GM12878 (cell line): ENCODE data around the gene MALRD1. TPM values are rescaled to one million over a fixed set of nuclear protein-coding genes. Genes with fewer than 3 reads are reported as not detected.

Experiments
- ATAC-seq: fragments of 200-7000 bp; cut with Tn5 transposase; 3 replicates; pipeline ENCODE4 v1.9.1; 2020; ENCODE audit warnings: mild to moderate bottlenecking, moderate library complexity
- BruUV-seq: library from RNA; stranded (reverse); fragments of 400-500 nt; replicated peaks from 2 replicates; lab custom pipeline; 2021; lab: Mats Ljungman, UMichigan
- CTCF ChIA-PET: fragments of 300-600 bp; sonication (Branson Sonifier 250); formaldehyde crosslinking; extraction: SDS; loops from one replicate; lab custom pipeline; 2021; ENCODE audit warnings: inconsistent platforms; lab: Yijun Ruan, JAX
- POLR2A ChIA-PET: fragments of 350-600 bp; formaldehyde crosslinking; extraction: SDS; loops from one replicate; lab custom pipeline; 2021; ENCODE audit warnings: inconsistent platforms; lab: Charles Lee
- RAD21 ChIA-PET: fragments of 300-600 bp; sonication (Branson Sonifier 250); formaldehyde crosslinking; loops from one replicate; lab custom pipeline; 2023; ENCODE audit warnings: antibody characterized with exemption; ENCODE audit not compliant: unreplicated experiment; lab: Charles Lee
- SMC1A ChIA-PET: fragments of 300-600 bp; sonication (Branson Sonifier 250); formaldehyde crosslinking; loops from one replicate; lab custom pipeline; 2023; ENCODE audit not compliant: unreplicated experiment, uncharacterized antibody; lab: Charles Lee
- DNase-seq: peaks from one replicate; pipeline ENCODE4 v3.0.0-alpha.2; 2011; ENCODE audit warnings: low read depth, low spot score
- FAIRE-seq: peaks from 3 replicates; lab custom pipeline; 2011; peaks lifted over from hg19 to GRCh38; lab: Jason Lieb, UNC
- H2AFZ ChIP-seq: 2 replicates; pipeline ENCODE4 v1.6.0; 2011; ENCODE audit warnings: low read depth, low read length, control low read depth; ENCODE audit not compliant: control insufficient read depth
- H3K27ac ChIP-seq: 2 replicates; pipeline ENCODE4 v1.5.1; 2011; ENCODE audit warnings: control low read depth; ENCODE audit not compliant: control insufficient read depth, insufficient read depth
- H3K27me3 ChIP-seq, 2 experiments: replicated peaks in 1 of 2; 2 replicates each; pipeline versions ENCODE4 v1.6.0 to v1.6.1; 2011; ENCODE audit warnings: low read length in 1 of 2; ENCODE audit not compliant: control insufficient read depth in 2 of 2, insufficient read depth in 2 of 2
- H3K36me3 ChIP-seq, 2 experiments: 2 replicates each; pipeline ENCODE4 v1.5.1; 2011; ENCODE audit warnings: low read length in 1 of 2; ENCODE audit not compliant: control insufficient read depth in 2 of 2, insufficient read depth in 2 of 2
- H3K4me1 ChIP-seq: 2 replicates; pipeline ENCODE4 v1.6.1; 2011; ENCODE audit warnings: mild to moderate bottlenecking, low read length, moderate library complexity, mixed read lengths; ENCODE audit not compliant: control insufficient read depth, insufficient read depth
- H3K4me2 ChIP-seq: 2 replicates; pipeline ENCODE4 v1.6.0; 2011; ENCODE audit warnings: control low read depth; ENCODE audit not compliant: control insufficient read depth, insufficient read depth
- H3K4me3 ChIP-seq: fragments of 200-600 bp; sonication (generic); 2 replicates; pipeline ENCODE4 v1.5.1; 2016
- H3K79me2 ChIP-seq: 2 replicates; pipeline ENCODE4 v1.6.0; 2011; ENCODE audit warnings: low read length; ENCODE audit not compliant: control insufficient read depth, insufficient read depth
- H3K9ac ChIP-seq: 2 replicates; pipeline ENCODE4 v1.8.0; 2011; ENCODE audit warnings: low read length, control low read depth, mixed read lengths; ENCODE audit not compliant: control insufficient read depth, insufficient read depth
- H3K9me3 ChIP-seq: replicated peaks from 3 replicates; pipeline ENCODE4 v1.5.1; 2011; ENCODE audit warnings: mild to moderate bottlenecking, low read length; ENCODE audit not compliant: control insufficient read depth, insufficient read depth
- H4K20me1 ChIP-seq: 2 replicates; pipeline ENCODE4 v1.6.0; 2011; ENCODE audit not compliant: control insufficient read depth, insufficient read depth
- FOXM1 ChIP-seq: IDR thresholded peaks from 2 replicates; pipeline ENCODE4 v1.6.1; 2012; ENCODE audit warnings: low read depth, mild to moderate bottlenecking, inconsistent platforms, low read length, moderate library complexity
- HDAC6 ChIP-seq: fragments of 200-600 bp; sonication (generic); IDR thresholded peaks from one replicate; pipeline ENCODE4 v1.8.0; 2017; ENCODE audit warnings: antibody characterized with exemption; ENCODE audit not compliant: unreplicated experiment
- IKZF1 ChIP-seq: fragments of 450-650 bp; conservative IDR thresholded peaks from 2 replicates; pipeline ENCODE4 v1.6.1; 2017; ENCODE audit warnings: antibody characterized with exemption, mild to moderate bottlenecking
- JUNB ChIP-seq: IDR thresholded peaks from 2 replicates; pipeline ENCODE4 v1.6.1; 2016; ENCODE audit warnings: antibody characterized with exemption, mild to moderate bottlenecking
- MEF2B ChIP-seq: fragments of 450-650 bp; IDR thresholded peaks from 2 replicates; pipeline ENCODE4 v1.6.1; 2018; ENCODE audit warnings: mild to moderate bottlenecking, moderate library complexity; ENCODE audit not compliant: partially characterized antibody, poor library complexity, severe bottlenecking
- SREBF2 ChIP-seq: IDR thresholded peaks from 2 replicates; pipeline ENCODE4 v1.6.1; 2012; ENCODE audit warnings: mild to moderate bottlenecking, low read length
- USF1 ChIP-seq: IDR thresholded peaks from 2 replicates; pipeline ENCODE4 v1.6.1; 2011; ENCODE audit warnings: borderline replicate concordance, low read depth, mild to moderate bottlenecking, moderate library complexity, mixed read lengths, low read length; ENCODE audit not compliant: insufficient read depth; ENCODE audit errors: extremely low read length
- WGBS: methylation state at CpG from one replicate; pipeline ENCODE4 v1.1.6; 2016; ENCODE audit warnings: low lambda C conversion rate; ENCODE audit not compliant: insufficient replicate concordance, insufficient coverage; ENCODE audit errors: missing lambda C conversion rate; 5-methylcytosine and 5-hydroxymethylcytosine counted together
- in situ Hi-C: fragments of 300-500 bp; cut with MboI; formaldehyde crosslinking; loops from 9 replicates; pipeline ENCODE4 v1.14.3; 2018; ENCODE audit warnings: mixed read lengths
- intact Hi-C: fragments of 100-400 bp; cut with micrococcal nuclease; formaldehyde crosslinking; loops from one replicate; pipeline ENCODE4 v1.14.2; 2022; ENCODE audit not compliant: unreplicated experiment
- polyA plus RNA-seq, 11 experiments: library from polyadenylated mRNA; depleted of rRNA in 4 of 11; unstranded in 6 of 11; stranded (reverse) in 5 of 11; fragments of >200 nt; fragmentation: Nextera tagmentation in 4 of 11; fragmentation: Illumina TruSeq in 1 of 11; extraction: Ambion mirVana in 4 of 11; extraction: Trizol in 1 of 11; gene quantifications; 1 replicate in 1 of 11; 2 replicates in 10 of 11; pipeline versions ENCODE4 v1.2.1 to v1.2.3, GENCODE V29; 2011 to 2016; ENCODE audit warnings: inconsistent platforms in 2 of 11, missing spikeins in 2 of 11, low read depth in 1 of 11
- total RNA-seq, 4 experiments: library from RNA; depleted of rRNA in 3 of 4; stranded (reverse); fragments of >200 nt in 3 of 4; fragmentation: Illumina TruSeq in 1 of 4; extraction: Trizol in 1 of 4; gene quantifications; 2 replicates each; pipeline versions ENCODE4 v1.2.1 to v1.2.3, GENCODE V29; 2013 to 2021

MALRD1 gene
- total and polyA plus RNA-seq, 10 of the 15 experiments (the other 5 are each of a cell fraction or from before 2014, with no cell fraction given) = 0.12 to 6.6 (median 0.26) TPM; not detected in 2

- no peak for TF ChIP-seq HDAC6
- no peak for TF ChIP-seq IKZF1
- no peak for TF ChIP-seq USF1
These were observed 563.2 kb downstream of the MALRD1 start (continued) for GRCh38 chr10:19611775-19612174.

GRCh38 chr10:19616966-19617365, 568.4 kb downstream of the MALRD1 start:
- no peaks in the 10 kb centered on the region for H3K27me3 ChIP-seq
- no peak overlapping the region for H2AFZ ChIP-seq
- no TSS peak for BruUV-seq
- H3K36me3 ChIP-seq = no peaks in the 10 kb centered on the region
- no peaks in the 10 kb centered on the region; the same call in 2 of the 3 replicates for H3K9me3 ChIP-seq
- no peaks in the 10 kb centered on the region for H3K79me2 ChIP-seq
- ChIA-PET RAD21 (no interaction called here), SMC1A (interaction anchor here (1.1 to 1.2 kb wide), 2 partner anchors 13 to 144 kb away, joined by 4 read pairs; no protein-coding TSS in a partner anchor), POLR2A (no interaction called here), CTCF (no interaction called here)
- intact Hi-C loops = no loop called here
- DNase-seq (no peak), FAIRE-seq (no peak), ATAC-seq (no peak)
- H3K4me3 ChIP-seq = no peak overlapping the region
- H3K27ac ChIP-seq = no peak overlapping the region
- 3% methylated on average over 2 of the region's 2 CpGs for WGBS
- no peaks in the 10 kb centered on the region for H4K20me1 ChIP-seq
- TF ChIP-seq FOXM1 (no peak), SREBF2 (no peak), MEF2B (no peak), JUNB (no peak)
- in situ Hi-C loops = no loop called here
- H3K9ac ChIP-seq = no peak overlapping the region
- H3K4me1 ChIP-seq = no peaks in the 10 kb centered on the region
- H3K4me2 ChIP-seq = no peak overlapping the region
